ENCODE measurements around the gene MYOCOS.

DNA sequence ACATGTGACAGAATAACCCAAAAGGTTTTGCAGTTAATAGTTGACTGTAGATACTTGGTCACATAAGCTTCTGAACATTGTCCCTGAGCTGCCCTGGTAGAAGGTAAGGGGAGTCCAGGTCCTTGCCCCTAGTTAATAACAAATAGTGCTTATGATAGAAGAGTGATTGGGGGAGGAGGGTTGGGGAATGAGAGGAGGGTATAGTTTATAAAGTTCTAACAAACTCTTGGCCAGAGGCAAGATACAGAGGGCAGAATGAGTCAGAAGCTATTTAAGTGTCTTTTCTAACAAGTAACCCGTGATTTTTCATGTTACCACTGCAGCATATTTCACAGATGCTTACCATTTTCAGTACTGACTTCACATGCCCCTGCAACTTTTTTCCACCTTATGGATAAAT lies 26.7 kb upstream of the MYOCOS start:
- TF ChIP-seq, protein P1, sequence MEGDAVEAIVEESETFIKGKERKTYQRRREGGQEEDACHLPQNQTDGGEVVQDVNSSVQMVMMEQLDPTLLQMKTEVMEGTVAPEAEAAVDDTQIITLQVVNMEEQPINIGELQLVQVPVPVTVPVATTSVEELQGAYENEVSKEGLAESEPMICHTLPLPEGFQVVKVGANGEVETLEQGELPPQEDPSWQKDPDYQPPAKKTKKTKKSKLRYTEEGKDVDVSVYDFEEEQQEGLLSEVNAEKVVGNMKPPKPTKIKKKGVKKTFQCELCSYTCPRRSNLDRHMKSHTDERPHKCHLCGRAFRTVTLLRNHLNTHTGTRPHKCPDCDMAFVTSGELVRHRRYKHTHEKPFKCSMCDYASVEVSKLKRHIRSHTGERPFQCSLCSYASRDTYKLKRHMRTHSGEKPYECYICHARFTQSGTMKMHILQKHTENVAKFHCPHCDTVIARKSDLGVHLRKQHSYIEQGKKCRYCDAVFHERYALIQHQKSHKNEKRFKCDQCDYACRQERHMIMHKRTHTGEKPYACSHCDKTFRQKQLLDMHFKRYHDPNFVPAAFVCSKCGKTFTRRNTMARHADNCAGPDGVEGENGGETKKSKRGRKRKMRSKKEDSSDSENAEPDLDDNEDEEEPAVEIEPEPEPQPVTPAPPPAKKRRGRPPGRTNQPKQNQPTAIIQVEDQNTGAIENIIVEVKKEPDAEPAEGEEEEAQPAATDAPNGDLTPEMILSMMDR (IDR thresholded peaks at IDR 0.05; ENCODE audit: low read depth, low read length, poor library complexity, severe bottlenecking), result no peak
- no peak for TF ChIP-seq EZH2phosphoT487 (IDR thresholded peaks at IDR 0.05; ENCODE audit: borderline replicate concordance, low read length)
